IMR-90 (cell line): ENCODE results near the gene LRRTM3. TPM values are rescaled to one million over a fixed set of nuclear protein-coding genes. Genes with fewer than 3 reads are reported as not detected.

ENCODE experiments used
- ATAC-seq: fragments of 200-7000 bp; cut with Tn5 transposase; 2 replicates; pipeline ENCODE4 v1.9.1; 2020; ENCODE audit warnings: low read depth, mild to moderate bottlenecking, moderate library complexity
- BruUV-seq: library from RNA; stranded (reverse); fragments of 400-500 nt; replicated peaks from 2 replicates; lab custom pipeline; 2021; lab: Mats Ljungman, UMichigan
- CTCF ChIA-PET: fragments of 300-600 bp; formaldehyde crosslinking; extraction: SDS; loops from one replicate; lab custom pipeline; 2021; ENCODE audit warnings: antibody characterized with exemption; lab: Yijun Ruan, JAX
- POLR2A ChIA-PET: fragments of 300-600 bp; sonication (Branson Sonifier 250); formaldehyde crosslinking; loops from one replicate; lab custom pipeline; 2022; ENCODE audit warnings: antibody characterized with exemption; ENCODE audit not compliant: unreplicated experiment; lab: Charles Lee
- DNase-seq: peaks from one replicate; pipeline ENCODE4 v3.0.0; 2013
- H2AFZ ChIP-seq: replicated peaks from 2 replicates; pipeline ENCODE3; 2013; ENCODE audit warnings: low read length, mild to moderate bottlenecking; ENCODE audit not compliant: poor library complexity
- H2AK5ac ChIP-seq: 2 replicates; pipeline ENCODE4 v1.6.1; 2013; ENCODE audit warnings: low read depth, low read length, inconsistent platforms
- H2AK9ac ChIP-seq: replicated peaks from 2 replicates; pipeline ENCODE3; 2013; ENCODE audit warnings: mild to moderate bottlenecking, low read depth, low read length, moderate library complexity; ENCODE audit not compliant: poor library complexity
- H2BK120ac ChIP-seq: 2 replicates; pipeline ENCODE4 v1.6.1; 2013; ENCODE audit warnings: low read depth, low read length, inconsistent platforms
- H2BK15ac ChIP-seq: 3 replicates; pipeline ENCODE4 v1.6.1; 2013; ENCODE audit warnings: low read depth, low read length, inconsistent platforms
- H2BK20ac ChIP-seq: 2 replicates; pipeline ENCODE4 v1.6.1; 2013; ENCODE audit warnings: low read depth, mild to moderate bottlenecking, inconsistent platforms, low read length, moderate library complexity
- H2BK5ac ChIP-seq: 2 replicates; pipeline ENCODE4 v1.6.1; 2013; ENCODE audit warnings: mild to moderate bottlenecking, low read depth, low read length, inconsistent platforms; ENCODE audit not compliant: poor library complexity, severe bottlenecking
- H3K14ac ChIP-seq: replicated peaks from 2 replicates; pipeline ENCODE4 v1.6.1; 2013; ENCODE audit warnings: low read depth, low read length, inconsistent platforms
- H3K18ac ChIP-seq: 2 replicates; pipeline ENCODE4 v1.6.1; 2013; ENCODE audit warnings: low read depth, low read length, control low read depth
- H3K23ac ChIP-seq: 2 replicates; pipeline ENCODE4 v1.6.1; 2013; ENCODE audit warnings: low read depth, low read length, inconsistent platforms
- H3K27ac ChIP-seq: 2 replicates; pipeline ENCODE4 v1.5.1; 2013; ENCODE audit warnings: mild to moderate bottlenecking, control low read depth, low read length; ENCODE audit not compliant: insufficient read depth
- H3K27me3 ChIP-seq: 2 replicates; pipeline ENCODE4 v1.6.1; 2013; ENCODE audit warnings: low read length; ENCODE audit not compliant: control insufficient read depth, insufficient read depth
- H3K36me3 ChIP-seq: 2 replicates; pipeline ENCODE4 v1.6.1; 2013; ENCODE audit warnings: low read length, mixed read lengths; ENCODE audit not compliant: control insufficient read depth, insufficient read depth
- H3K4ac ChIP-seq: 2 replicates; pipeline ENCODE4 v1.6.1; 2013; ENCODE audit warnings: low read depth, low read length, inconsistent platforms
- H3K4me1 ChIP-seq: 2 replicates; pipeline ENCODE4 v1.6.1; 2013; ENCODE audit warnings: low read length, mixed read lengths; ENCODE audit not compliant: control insufficient read depth, insufficient read depth
- H3K4me2 ChIP-seq: 2 replicates; pipeline ENCODE4 v1.6.1; 2013; ENCODE audit warnings: low read depth, mild to moderate bottlenecking, control low read depth, low read length, moderate library complexity
- H3K4me3 ChIP-seq: 2 replicates; pipeline ENCODE4 v1.5.1; 2013; ENCODE audit warnings: low read depth, mild to moderate bottlenecking, control low read depth, low read length, moderate library complexity; ENCODE audit not compliant: insufficient read depth
- H3K56ac ChIP-seq: 2 replicates; pipeline ENCODE4 v1.6.1; 2013; ENCODE audit warnings: low read length, inconsistent platforms; ENCODE audit not compliant: insufficient read depth; ENCODE audit errors: extremely low read depth
- H3K79me1 ChIP-seq, 2 experiments: 2 replicates each; pipeline ENCODE4 v1.6.1; 2013; ENCODE audit warnings: low read length in 2 of 2, inconsistent platforms in 1 of 2, low read depth in 1 of 2
- H3K9ac ChIP-seq: 2 replicates; pipeline ENCODE4 v1.6.1; 2013; ENCODE audit warnings: low read depth, low read length, control low read depth
- H3K9me1 ChIP-seq: 2 replicates; pipeline ENCODE4 v1.6.1; 2013; ENCODE audit warnings: low read length, inconsistent platforms; ENCODE audit not compliant: insufficient read depth
- H3K9me3 ChIP-seq: 2 replicates; pipeline ENCODE4 v1.6.1; 2013; ENCODE audit warnings: low read length; ENCODE audit not compliant: control insufficient read depth, insufficient read depth
- H4K20me1 ChIP-seq: 2 replicates; pipeline ENCODE4 v1.6.1; 2013; ENCODE audit warnings: low read length, inconsistent platforms; ENCODE audit not compliant: insufficient read depth
- H4K5ac ChIP-seq: 2 replicates; pipeline ENCODE4 v1.6.1; 2013; ENCODE audit warnings: mild to moderate bottlenecking, low read depth, low read length, control low read depth
- H4K8ac ChIP-seq, 2 experiments: 2 replicates each; pipeline ENCODE4 v1.6.1; 2013; ENCODE audit warnings: low read depth in 2 of 2, low read length in 2 of 2, control low read depth in 1 of 2, inconsistent platforms in 1 of 2
- H4K91ac ChIP-seq: 2 replicates; pipeline ENCODE4 v1.6.1; 2013; ENCODE audit warnings: low read depth, low read length, inconsistent platforms; ENCODE audit not compliant: insufficient read depth
- MAFK ChIP-seq: IDR thresholded peaks from 2 replicates; pipeline ENCODE4 v1.6.1; 2012; ENCODE audit warnings: low read depth, low read length, improper control_type of control experiment
- MAZ ChIP-seq: IDR thresholded peaks from 2 replicates; pipeline ENCODE4 v1.6.1; 2012; ENCODE audit warnings: low read depth, mild to moderate bottlenecking, low read length, improper control_type of control experiment, moderate library complexity, borderline replicate concordance
- NFE2L2 ChIP-seq: fragments of 150-350 bp; IDR thresholded peaks from 2 replicates; pipeline ENCODE4 v1.6.1; 2016; ENCODE audit warnings: low read depth, mild to moderate bottlenecking, low read length
- SMC3 ChIP-seq: fragments of 150-350 bp; IDR thresholded peaks from 2 replicates; pipeline ENCODE4 v1.6.1; 2016; ENCODE audit warnings: low read depth, mild to moderate bottlenecking, antibody characterized with exemption, low read length, moderate library complexity
- WGBS, 2 experiments: methylation state at CpG; one replicate each; pipeline versions ENCODE4 v1.1.5 to v1.1.7; 2013; ENCODE audit warnings: missing lambda C conversion rate in 2 of 2; ENCODE audit not compliant: insufficient read length in 1 of 2; ENCODE audit errors: extremely low coverage in 2 of 2; 5-methylcytosine and 5-hydroxymethylcytosine counted together
- dilution Hi-C: fragments of 300-500 bp; cut with HindIII; formaldehyde crosslinking; loops from one replicate; pipeline ENCODE4 v1.14.3; 2018; ENCODE audit warnings: low sequenced_read_pairs; ENCODE audit not compliant: unreplicated experiment
- in situ Hi-C: fragments of 300-500 bp; cut with MboI; formaldehyde crosslinking; loops from 3 replicates; pipeline ENCODE4 v1.14.3; 2019; ENCODE audit warnings: low sequenced_read_pairs, inconsistent platforms, mixed read lengths
- intact Hi-C: fragments of 100-400 bp; cut with micrococcal nuclease; formaldehyde crosslinking; loops from 2 replicates; pipeline ENCODE4 v1.10.0; 2022
- polyA plus RNA-seq, 3 experiments: library from polyadenylated mRNA; depleted of rRNA; stranded (reverse); fragments of >200 nt; gene quantifications; 2 replicates each; pipeline ENCODE4 v1.2.3, GENCODE V29; 2012; ENCODE audit warnings: low replicate concordance in 1 of 3
- total RNA-seq: library from RNA; depleted of rRNA; stranded (reverse); fragments of >200 nt; gene quantifications from 2 replicates; pipeline ENCODE4 v1.2.3, GENCODE V29; 2012
- TF ChIP-seq, protein P1 (sequence below): fragments of 150-350 bp; IDR thresholded peaks from 2 replicates; pipeline ENCODE4 v1.6.1; 2016; ENCODE audit warnings: low read depth, mild to moderate bottlenecking, low read length, moderate library complexity, borderline replicate concordance

LRRTM3 gene
- total and polyA plus RNA-seq, 2 of the 4 experiments (the other 2 are of a cell fraction) = under 0.01 TPM; not detected in 1

GRCh38 chr10:67075491-67075971 lies 149.7 kb downstream of the LRRTM3 start:
- no peak overlapping the region for H2BK20ac ChIP-seq
- no peak overlapping the region for H4K8ac ChIP-seq
- H3K9me3 ChIP-seq = no peaks in the 10 kb centered on the region
- no peak overlapping the region for H3K14ac ChIP-seq
- no peak overlapping the region for H3K27ac ChIP-seq
- H2AFZ ChIP-seq = no peak overlapping the region
- ATAC-seq (no peak), DNase-seq (no peak)
- TF ChIP-seq SMC3 (no peak), MAFK (no peak), NFE2L2 (no peak), MAZ (no peak)
- TF ChIP-seq, protein P1, sequence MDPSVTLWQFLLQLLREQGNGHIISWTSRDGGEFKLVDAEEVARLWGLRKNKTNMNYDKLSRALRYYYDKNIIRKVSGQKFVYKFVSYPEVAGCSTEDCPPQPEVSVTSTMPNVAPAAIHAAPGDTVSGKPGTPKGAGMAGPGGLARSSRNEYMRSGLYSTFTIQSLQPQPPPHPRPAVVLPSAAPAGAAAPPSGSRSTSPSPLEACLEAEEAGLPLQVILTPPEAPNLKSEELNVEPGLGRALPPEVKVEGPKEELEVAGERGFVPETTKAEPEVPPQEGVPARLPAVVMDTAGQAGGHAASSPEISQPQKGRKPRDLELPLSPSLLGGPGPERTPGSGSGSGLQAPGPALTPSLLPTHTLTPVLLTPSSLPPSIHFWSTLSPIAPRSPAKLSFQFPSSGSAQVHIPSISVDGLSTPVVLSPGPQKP = no peak
- no peak overlapping the region for H3K18ac ChIP-seq
- H3K36me3 ChIP-seq = no peaks in the 10 kb centered on the region
- H3K4me3 ChIP-seq = no peak overlapping the region
- H2AK5ac ChIP-seq = no peak overlapping the region
- H3K4me1 ChIP-seq = no peaks in the 10 kb centered on the region
- no peak overlapping the region for H4K91ac ChIP-seq
- no peak overlapping the region for H2BK120ac ChIP-seq
- H2BK5ac ChIP-seq = no peak overlapping the region
- H3K79me1 ChIP-seq = no peaks in the 10 kb centered on the region
- no peak overlapping the region for H3K9ac ChIP-seq
- POLR2A ChIA-PET = no interaction called here
- no peak overlapping the region for H3K56ac ChIP-seq
- H4K5ac ChIP-seq = no peak overlapping the region
- no CpG with 5 or more reads among the region's 4 CpGs for WGBS, 2 experiments
- no peaks in the 10 kb centered on the region for H4K20me1 ChIP-seq
- BruUV-seq = no TSS peak
- CTCF ChIA-PET = no interaction called here
- no peak overlapping the region for H2BK15ac ChIP-seq
- no peak overlapping the region for H3K4ac ChIP-seq
- H3K4me2 ChIP-seq = no peak overlapping the region
- H3K27me3 ChIP-seq = no peaks in the 10 kb centered on the region
- no peak overlapping the region for H2AK9ac ChIP-seq
- no peak overlapping the region for H3K23ac ChIP-seq
- in situ Hi-C loops (no loop called here), dilution Hi-C loops (no loop called here), intact Hi-C loops (no loop called here)
- no peaks in the 10 kb centered on the region for H3K9me1 ChIP-seq
